GM18868 (cell line): ENCODE data around the gene SPCS1.

Source experiments
- ATAC-seq: cut with Tn5 transposase; IDR thresholded peaks from one replicate; pipeline ENCODE4 v1.9.1; 2021; ENCODE audit warnings: mild to moderate bottlenecking, moderate library complexity; ENCODE audit not compliant: unreplicated experiment

SPCS1 gene

GRCh38 chr3:52694528-52695189, 11.2 kb upstream of the SPCS1 start:
- ATAC-seq, result no peak

- no peak for ATAC-seq
Observed at GRCh38 chr3:52695798-52696671, 9.9 kb upstream of the SPCS1 start.

GRCh38 chr3:52696830-52697631, 8.9 kb upstream of the SPCS1 start:
- ATAC-seq, result no peak

- ATAC-seq, result no peak
Observed at GRCh38 chr3:52697632-52697965, 8.3 kb upstream of the SPCS1 start.

GRCh38 chr3:52703341-52703740, 2.6 kb upstream of the SPCS1 start:
- no peak for ATAC-seq

- ATAC-seq, result no peak
Observed at GRCh38 chr3:52704611-52705437, 1.1 kb upstream of the SPCS1 start.

GRCh38 chr3:52705438-52705687, 543 bp upstream of the SPCS1 start:
- ATAC-seq, result peak; percentile 31

- no peak for ATAC-seq
Observed at GRCh38 chr3:52707585-52707984, 1.7 kb downstream of the SPCS1 start.

GRCh38 chr3:52710512-52710911, 4.6 kb downstream of the SPCS1 start:
- ATAC-seq, result no peak

GRCh38 chr3:52712291-52713212, 6.6 kb downstream of the SPCS1 start:
- ATAC-seq, result no peak

- no peak for ATAC-seq
Observed at GRCh38 chr3:52714335-52715302, 8.7 kb downstream of the SPCS1 start.

GRCh38 chr3:52715714-52716305, 9.9 kb downstream of the SPCS1 start:
- no peak for ATAC-seq

GRCh38 chr3:52719618-52720017, 13.7 kb downstream of the SPCS1 start:
- no peak for ATAC-seq

GRCh38 chr3:52721002-52721729, 15.3 kb downstream of the SPCS1 start:
- no peak for ATAC-seq

- no peak for ATAC-seq
Observed at GRCh38 chr3:52721730-52722008, 15.8 kb downstream of the SPCS1 start.

- no peak for ATAC-seq
Observed at GRCh38 chr3:52722491-52722890, 16.6 kb downstream of the SPCS1 start.

- ATAC-seq, result no peak
Observed at GRCh38 chr3:52723935-52724334, 18.0 kb downstream of the SPCS1 start.

GRCh38 chr3:52724511-52724910, 18.6 kb downstream of the SPCS1 start:
- ATAC-seq, result no peak
